Stimulated activated CD4-positive, alpha-beta T cell treated with anti-CD3 and anti-CD28 coated beads, Interleukin-2, amount 100 ng/mL, for 24 hours (primary cell): Measurements from ENCODE around the gene TNNC1.

Experiments used
- DNase-seq, 2 donors: peaks; one replicate each; pipeline ENCODE4 v3.0.0-alpha.2; 2020

The TNNC1 gene

DNA sequence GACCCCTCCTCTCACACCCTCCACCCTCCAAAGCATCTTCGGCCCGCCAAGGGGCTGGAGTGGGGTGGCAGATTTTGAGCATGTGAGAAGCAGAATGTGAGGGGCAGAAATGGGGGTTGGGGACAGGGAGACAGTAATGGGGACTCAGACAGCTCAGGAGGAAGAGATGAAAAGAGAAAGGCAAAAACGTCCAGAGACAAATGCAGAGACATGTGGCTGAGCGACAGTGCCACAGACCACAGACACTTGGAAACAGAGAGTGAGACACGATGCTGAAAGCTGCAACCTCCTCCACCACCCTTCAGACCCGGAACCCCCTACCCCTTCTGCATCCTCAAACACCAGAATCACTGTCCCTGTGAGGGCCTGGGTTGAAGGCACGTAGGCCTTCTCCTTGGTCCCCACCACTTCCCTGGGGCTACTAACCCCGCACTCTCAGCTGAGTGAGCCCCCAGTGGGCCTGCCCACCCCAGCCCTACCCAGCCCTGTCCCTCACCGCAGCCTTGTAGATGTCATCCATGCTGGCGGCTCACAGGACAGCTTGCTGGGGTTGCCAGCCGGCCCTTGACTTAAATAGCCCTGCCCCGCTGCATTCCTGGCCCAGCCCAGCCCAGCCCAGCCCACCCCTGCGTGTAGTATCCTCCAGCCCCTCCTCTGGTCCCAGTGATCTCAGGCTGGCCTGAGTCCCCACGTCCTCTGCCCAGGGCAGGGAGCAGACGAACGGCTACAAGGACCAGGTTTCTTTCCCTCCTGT is at the start of gene TNNC1:
TSS of gene TNNC1 (minus strand) at position 546 of the 754 bp plus-strand sequence. CDS start at position 520, 26 bp downstream.
- DNase-seq, result no peak

DNA sequence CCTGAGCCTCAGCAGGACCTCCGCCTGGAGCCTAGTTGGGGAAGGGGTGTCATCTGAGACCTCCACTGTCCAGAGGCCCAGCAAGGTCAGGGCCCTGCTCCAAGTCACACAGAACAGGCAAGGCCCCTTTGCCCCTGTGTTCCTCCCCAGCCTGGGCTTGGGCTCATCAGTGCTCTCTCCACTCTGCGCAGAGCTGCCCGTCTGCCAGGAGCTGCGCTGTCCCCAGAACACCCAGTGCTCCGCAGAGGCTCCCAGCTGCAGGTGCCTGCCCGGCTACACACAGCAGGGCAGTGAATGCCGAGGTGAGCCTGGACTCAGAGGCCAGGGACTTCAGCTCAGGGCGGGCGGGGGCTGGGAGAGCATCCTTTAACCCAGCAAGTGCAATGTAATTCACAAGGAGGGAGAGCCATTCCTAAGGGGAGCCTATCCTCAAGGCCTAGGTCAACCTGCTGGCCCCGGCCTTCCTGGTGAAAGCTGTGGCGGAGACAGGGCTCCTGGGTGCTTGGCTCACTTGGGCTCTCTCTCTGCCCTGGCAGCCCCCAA is 49.0 kb upstream of the TNNC1 start:
- DNase-seq, result no peak

GRCh38 chr3:52502001-52502400 is 48.2 kb upstream of the TNNC1 start:
- DNase-seq, result no peak

DNA sequence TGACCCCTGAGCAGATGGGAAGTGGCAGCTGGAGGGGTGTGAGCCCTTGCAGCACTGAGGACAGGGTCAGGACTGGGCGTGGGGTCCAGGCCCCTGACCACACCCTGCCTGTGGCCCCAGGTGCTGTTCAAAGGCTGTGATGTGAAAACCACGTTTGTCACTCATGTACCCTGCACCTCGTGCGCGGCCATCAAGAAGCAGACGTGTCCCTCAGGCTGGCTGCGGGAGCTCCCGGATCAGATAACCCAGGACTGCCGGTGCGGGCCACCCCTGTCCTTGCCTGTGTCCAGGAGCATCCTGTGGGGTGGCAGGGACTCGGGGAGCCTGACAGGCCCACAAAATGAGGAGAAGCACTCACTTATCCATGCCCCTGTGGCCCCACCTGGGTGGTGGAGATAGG is 47.2 kb upstream of the TNNC1 start:
- DNase-seq, result no peak

DNA sequence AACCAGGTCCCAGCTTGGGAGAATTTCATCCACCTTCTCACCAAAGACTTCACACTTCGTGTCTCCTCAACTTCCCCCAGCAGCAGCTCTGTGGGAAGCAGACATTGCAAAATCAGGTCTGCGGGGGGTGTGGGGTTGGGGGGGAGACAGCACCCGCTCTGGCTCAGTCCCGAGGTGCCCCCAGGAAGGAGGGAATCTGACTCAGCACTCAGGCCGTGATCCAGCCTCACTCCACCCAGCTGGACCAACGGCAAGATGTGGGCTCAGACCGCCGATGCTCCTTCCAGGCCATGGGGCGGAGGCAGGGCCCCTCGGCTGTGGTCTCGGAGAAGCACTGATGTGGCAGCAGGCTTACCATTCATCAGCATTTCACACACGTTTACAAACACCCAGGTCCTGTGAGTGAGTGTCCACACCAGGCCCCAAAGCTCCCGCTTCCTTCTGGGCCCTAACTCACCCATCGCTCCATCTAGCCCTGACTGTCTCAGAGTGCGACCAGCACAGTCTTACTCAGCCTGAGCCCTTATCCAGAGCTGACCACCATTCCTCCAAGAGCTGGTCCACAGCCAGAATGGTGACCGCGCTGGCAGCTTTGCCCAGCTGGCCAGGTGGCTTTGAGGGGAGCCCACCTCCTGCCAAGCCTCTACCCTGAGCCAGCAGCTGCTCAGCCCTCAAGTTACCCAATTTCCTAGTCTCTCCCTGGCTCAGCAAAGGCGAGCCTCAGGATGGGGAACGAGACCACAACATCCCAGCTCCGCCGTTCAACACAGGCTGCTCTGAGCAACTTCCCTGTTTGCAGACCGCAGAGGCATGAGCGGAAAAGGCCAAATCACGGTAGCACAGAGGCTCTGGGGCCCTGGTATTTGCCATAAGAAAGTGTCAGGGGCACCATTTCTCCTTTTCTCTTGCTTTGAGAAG is 44.6 kb upstream of the TNNC1 start:
- no peak for DNase-seq

DNA sequence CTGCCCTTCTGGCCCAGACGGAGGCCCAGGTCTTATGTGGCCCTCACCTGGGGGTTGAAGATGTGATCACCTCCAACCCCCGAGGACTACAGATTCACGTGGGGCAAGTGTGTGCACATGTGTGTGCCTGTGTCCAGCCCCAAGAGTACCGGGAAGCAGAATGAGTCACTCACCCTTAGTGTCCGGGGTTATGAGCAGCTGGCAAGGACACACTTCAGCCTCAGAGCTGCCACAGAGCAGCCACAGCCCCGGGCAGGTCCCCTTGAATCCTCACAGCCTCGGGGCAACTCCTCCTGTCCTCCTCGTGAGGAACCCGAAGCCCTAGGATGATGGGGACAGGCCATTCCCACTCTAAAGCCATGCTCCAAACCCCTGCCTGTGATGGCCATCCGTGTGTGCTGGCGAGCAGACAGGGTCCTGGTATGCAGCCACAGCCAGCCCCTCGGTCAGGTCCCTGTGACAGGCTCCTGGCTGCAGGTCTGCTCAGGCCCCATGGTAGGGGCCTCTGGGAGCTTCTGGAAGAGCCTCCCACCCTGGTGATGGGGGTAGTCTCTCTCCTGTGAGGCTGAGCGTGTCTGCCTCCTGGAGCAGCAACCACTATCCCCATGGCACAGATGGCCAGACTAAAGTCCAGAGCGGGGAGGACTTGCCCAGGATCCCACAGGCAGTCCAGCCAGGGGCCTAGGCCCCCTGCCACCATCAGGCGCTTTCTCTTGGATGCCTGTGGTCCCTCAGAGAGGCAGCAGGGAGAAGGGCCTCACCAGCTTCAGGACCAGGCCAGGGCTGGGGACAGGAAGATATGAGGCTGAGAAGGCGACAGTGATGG is 42.1 kb upstream of the TNNC1 start:
- no peak for DNase-seq

DNA sequence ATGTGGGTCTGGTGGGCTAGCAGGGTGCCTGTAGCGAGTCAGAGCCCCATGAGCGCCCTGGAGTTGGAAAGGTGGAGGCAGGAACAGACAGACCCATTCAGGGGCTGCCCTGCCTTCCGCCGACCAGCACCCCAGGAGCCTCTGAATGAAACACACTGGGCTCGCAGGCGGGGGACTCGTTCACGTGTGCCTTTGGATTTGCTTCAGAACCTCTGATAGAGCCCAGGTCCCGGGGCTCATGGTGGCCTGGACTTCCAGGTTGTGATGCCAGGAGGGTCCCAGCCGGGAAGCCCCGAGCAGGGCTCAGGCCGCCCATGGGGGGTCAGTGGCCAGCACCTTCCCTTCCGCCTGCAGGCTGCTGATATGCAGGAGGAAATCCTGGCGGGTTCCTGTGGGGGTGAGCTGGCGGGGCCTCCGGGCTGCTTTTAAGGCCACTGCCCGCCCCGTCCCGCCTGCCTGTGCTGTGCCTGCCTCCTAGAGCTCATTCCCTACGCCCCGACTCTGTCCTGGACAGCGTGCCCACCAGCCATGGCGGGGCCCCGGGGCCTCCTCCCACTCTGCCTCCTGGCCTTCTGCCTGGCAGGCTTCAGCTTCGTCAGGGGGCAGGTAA is 41.1 kb upstream of the TNNC1 start, which contains the start of gene STAB1:
TSS of gene STAB1 (plus strand) at position 453 of the 610 bp plus-strand sequence. CDS start at position 529, 76 bp downstream.
- no peak for DNase-seq

DNA sequence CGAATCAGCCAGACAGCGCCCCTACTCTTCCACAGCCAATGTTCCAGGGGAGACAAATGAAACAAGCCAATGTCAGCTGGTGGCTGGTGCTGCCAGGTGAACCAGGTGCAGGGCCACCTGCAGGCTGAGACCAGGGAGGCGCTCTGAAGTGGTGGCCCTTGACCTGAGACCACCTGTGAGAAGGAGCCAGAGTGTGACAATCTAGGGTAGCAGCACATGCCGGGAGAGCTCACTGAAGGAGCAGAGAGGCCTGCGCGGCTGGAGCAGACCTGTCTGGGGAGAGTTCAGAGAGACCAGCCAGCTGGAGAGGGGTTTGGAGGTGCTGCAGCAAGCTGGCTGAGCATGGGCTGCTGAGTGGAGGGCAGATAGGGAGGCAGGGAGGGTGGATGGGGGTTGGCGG is 40.6 kb upstream of the TNNC1 start:
- DNase-seq, result no peak

- DNase-seq, result no peak
These were observed 39.6 kb upstream of the TNNC1 start for GRCh38 chr3:52493232-52494017.

- no peak for DNase-seq
These were observed 38.2 kb upstream of the TNNC1 start for GRCh38 chr3:52492059-52492458.

- DNase-seq, result no peak
These were observed 37.2 kb upstream of the TNNC1 start for GRCh38 chr3:52490939-52491526.

GRCh38 chr3:52490035-52490938 is 36.4 kb upstream of the TNNC1 start:
- DNase-seq, result no peak

DNA sequence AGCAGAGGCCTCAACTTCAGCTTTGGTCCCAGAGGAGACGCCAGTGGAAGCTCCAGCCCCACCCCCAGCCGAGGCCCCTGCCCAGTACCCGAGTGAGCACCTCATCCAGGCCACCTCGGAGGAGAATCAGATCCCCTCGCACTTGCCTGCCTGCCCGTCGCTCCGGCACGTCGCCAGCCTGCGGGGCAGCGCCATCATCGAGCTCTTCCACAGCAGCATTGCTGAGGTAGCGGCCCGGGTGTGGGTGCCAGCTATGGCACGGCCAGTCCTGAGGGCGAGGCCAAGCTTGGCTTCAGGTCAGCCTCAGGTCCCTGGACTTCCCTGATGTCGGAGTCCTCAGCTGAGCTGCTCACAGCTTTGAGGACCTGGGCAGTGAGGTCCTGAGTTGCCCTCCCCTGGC is 35.6 kb upstream of the TNNC1 start:
- DNase-seq, result no peak

- no peak for DNase-seq
These were observed 34.9 kb upstream of the TNNC1 start for GRCh38 chr3:52488746-52489145.

- DNase-seq, result no peak
These were observed 34.2 kb upstream of the TNNC1 start for GRCh38 chr3:52487788-52488691.

- DNase-seq, result no peak
These were observed 33.4 kb upstream of the TNNC1 start for GRCh38 chr3:52487050-52487787.

- no peak for DNase-seq
These were observed 31.0 kb upstream of the TNNC1 start for GRCh38 chr3:52484680-52485461.
